Body of pancreas (tissue), 4 donors: Measurements from ENCODE around the gene IRF7.

ENCODE experiments used
- CTCF ChIP-seq, 7 experiments: fragments of 450-650 bp in 4 of 7; fragments of 200-600 bp in 3 of 7; sonication (generic) in 3 of 7; IDR thresholded peaks; one replicate each; pipeline ENCODE4 v1.5.1; 2016 to 2019; ENCODE audit warnings: antibody characterized with exemption in 7 of 7
- POLR2A ChIP-seq, 3 donors: fragments of 450-650 bp; IDR thresholded peaks; one replicate each; pipeline ENCODE4 v1.6.1; 2016; ENCODE audit warnings: antibody characterized with exemption in 3 of 3, mild to moderate bottlenecking in 2 of 3

GRCh38 chr11:645536-645935 is 29.8 kb upstream of the IRF7 start:
- TF ChIP-seq CTCF (IDR thresholded peaks at IDR 0.05) (no peak), POLR2A (IDR thresholded peaks at IDR 0.05) (no peak)
